Epithelial cell of esophagus (primary cell): ENCODE measurements around the gene PLK1.
"Not testable (repeated sequence)": the region's sequence is repeated elsewhere in the genome, so short reads cannot be mapped to it uniquely, and the experiment has no call there.

Source experiments
- DNase-seq: peaks from one replicate; pipeline ENCODE4 v3.0.0; 2010; ENCODE audit warnings: low read depth
- H3K4me3 ChIP-seq: 2 replicates; pipeline ENCODE4 v1.5.1; 2011; ENCODE audit warnings: mild to moderate bottlenecking, low read length, control low read depth
- CTCF ChIP-seq: IDR thresholded peaks from 2 replicates; pipeline ENCODE4 v1.5.1; 2011; ENCODE audit warnings: low read depth, mild to moderate bottlenecking, low read length, control low read depth, inconsistent platforms; ENCODE audit not compliant: insufficient read depth; ENCODE audit errors: missing control alignments

The PLK1 gene

GRCh38 chr16:23710008-23710407 is 31.3 kb downstream of the PLK1 start:
- no peak for TF ChIP-seq CTCF
- DNase-seq, result no peak
- no peak overlapping the region for H3K4me3 ChIP-seq

- TF ChIP-seq CTCF, result no peak
- no peak overlapping the region for H3K4me3 ChIP-seq
- DNase-seq, result no peak
Observed at GRCh38 chr16:23710504-23710903, 31.8 kb downstream of the PLK1 start.

- DNase-seq, result no peak
- no peak for TF ChIP-seq CTCF
- H3K4me3 ChIP-seq, result no peak overlapping the region
Observed at GRCh38 chr16:23711785-23712184, 33.1 kb downstream of the PLK1 start.

GRCh38 chr16:23712976-23713375 is 34.3 kb downstream of the PLK1 start, which contains the start of gene ERN2:
TSS of gene ERN2 (minus strand) at chr16:23713222. CDS start at chr16:23713187, 35 bp downstream.
- no peak for DNase-seq
- no peak for TF ChIP-seq CTCF
- no peak within 1 kb of the TSS for H3K4me3 ChIP-seq

GRCh38 chr16:23716484-23716883 is 37.8 kb downstream of the PLK1 start:
- no peak for TF ChIP-seq CTCF
- H3K4me3 ChIP-seq, result no peak overlapping the region
- DNase-seq, result no peak

- H3K4me3 ChIP-seq, DNase-seq: not testable (repeated sequence)
Observed at GRCh38 chr16:23722613-23723240, 44.0 kb downstream of the PLK1 start.

GRCh38 chr16:23724096-23724784 is 45.6 kb downstream of the PLK1 start:
- TF ChIP-seq CTCF, result no peak
- H3K4me3 ChIP-seq, result no peak overlapping the region
- DNase-seq, result no peak
